ENCODE results near the gene VAMP8.
"Not testable (repeated sequence)": the region's sequence is repeated elsewhere in the genome, so short reads cannot be mapped to it uniquely, and the experiment has no call there.

Gene VAMP8

GRCh38 chr2:85579266-85579935 is 2.0 kb downstream of the VAMP8 start:
- no peak for DNase-seq (ENCODE audit: low read depth, low spot score)

- DNase-seq (ENCODE audit: low read depth, low spot score): no peak
Measured at GRCh38 chr2:85580206-85580605, 2.8 kb downstream of the VAMP8 start.

- DNase-seq (ENCODE audit: low read depth, low spot score): no peak
Measured at GRCh38 chr2:85582492-85582891, 5.1 kb downstream of the VAMP8 start.

GRCh38 chr2:85583667-85584353 is 6.4 kb downstream of the VAMP8 start:
- no peak for DNase-seq (ENCODE audit: low read depth, low spot score)

GRCh38 chr2:85584354-85584856 is 7.0 kb downstream of the VAMP8 start, which contains the start of gene VAMP5:
Gene VAMP5 (plus strand): TSS chr2:85584431. CDS start chr2:85584491, 60 bp downstream.
- no peak for DNase-seq (ENCODE audit: low read depth, low spot score)

- DNase-seq (ENCODE audit: low read depth, low spot score): no peak
Measured at GRCh38 chr2:85584857-85585780, 7.7 kb downstream of the VAMP8 start.

GRCh38 chr2:85585781-85586105 is 8.4 kb downstream of the VAMP8 start:
- DNase-seq (ENCODE audit: low read depth, low spot score): no peak

GRCh38 chr2:85588236-85588635 is 10.8 kb downstream of the VAMP8 start:
- DNase-seq (ENCODE audit: low read depth, low spot score): no peak

- no peak for DNase-seq (ENCODE audit: low read depth, low spot score)
Measured at GRCh38 chr2:85588645-85589044, 11.3 kb downstream of the VAMP8 start.

- no peak for DNase-seq (ENCODE audit: low read depth, low spot score)
Measured at GRCh38 chr2:85589181-85589580, 11.8 kb downstream of the VAMP8 start.

- DNase-seq (ENCODE audit: low read depth, low spot score): no peak
Measured at GRCh38 chr2:85589982-85590791, 12.8 kb downstream of the VAMP8 start.

GRCh38 chr2:85590950-85591349 is 13.6 kb downstream of the VAMP8 start:
- DNase-seq (ENCODE audit: low read depth, low spot score): no peak

GRCh38 chr2:85591563-85591962 is 14.2 kb downstream of the VAMP8 start:
- DNase-seq (ENCODE audit: low read depth, low spot score): no peak

GRCh38 chr2:85592299-85592698 is 14.9 kb downstream of the VAMP8 start:
- DNase-seq (ENCODE audit: low read depth, low spot score): not testable (repeated sequence)

- no peak for DNase-seq (ENCODE audit: low read depth, low spot score)
Measured at GRCh38 chr2:85593023-85593422, 15.6 kb downstream of the VAMP8 start.

- no peak for DNase-seq (ENCODE audit: low read depth, low spot score)
Measured at GRCh38 chr2:85594715-85595300, 17.4 kb downstream of the VAMP8 start.

GRCh38 chr2:85595301-85596025 is 18.1 kb downstream of the VAMP8 start, which contains the start of gene RNF181:
Gene RNF181 (plus strand): TSS chr2:85595745. CDS start chr2:85595764, 19 bp downstream.
- peak; percentile 74 for DNase-seq (ENCODE audit: low read depth, low spot score)

GRCh38 chr2:85596026-85596333 is 18.6 kb downstream of the VAMP8 start:
- no peak for DNase-seq (ENCODE audit: low read depth, low spot score)

GRCh38 chr2:85596486-85597143 is 19.2 kb downstream of the VAMP8 start:
- no peak for DNase-seq (ENCODE audit: low read depth, low spot score)

- no peak for DNase-seq (ENCODE audit: low read depth, low spot score)
Measured at GRCh38 chr2:85597241-85597640, 19.9 kb downstream of the VAMP8 start.

Data from activated naive CD8-positive, alpha-beta T cell treated with anti-CD3 and anti-CD28 coated beads, Interleukin-2, amount 50 U/mL, for 16 hours (primary cell).